Astrocyte (in vitro differentiated cells and primary cell): ENCODE data around the gene ARID5B. TPM values are rescaled to one million over a fixed set of nuclear protein-coding genes. Genes with fewer than 3 reads are reported as not detected.
A peak's percentile ranks its signal among the peaks of the same experiment; 100 is the strongest.

ENCODE experiments used
- DNase-seq: peaks from one replicate; pipeline ENCODE4 v3.0.0-alpha.2; 2010; ENCODE audit warnings: low read depth
- FAIRE-seq: peaks from 2 replicates; lab custom pipeline; 2011; peaks lifted over from hg19 to GRCh38; lab: Jason Lieb, UNC
- H2AFZ ChIP-seq: 2 replicates; pipeline ENCODE4 v1.6.0; 2012; ENCODE audit warnings: low read depth, low read length, inconsistent platforms
- H3K27ac ChIP-seq: 2 replicates; pipeline ENCODE4 v1.5.1; 2011; ENCODE audit warnings: low read depth, low read length, inconsistent platforms
- H3K27me3 ChIP-seq: 2 replicates; pipeline ENCODE4 v1.6.0; 2011; ENCODE audit warnings: low read length, inconsistent platforms; ENCODE audit not compliant: insufficient read depth
- H3K36me3 ChIP-seq: 2 replicates; pipeline ENCODE4 v1.5.1; 2011; ENCODE audit warnings: low read length, inconsistent platforms; ENCODE audit not compliant: insufficient read depth
- H3K4me1 ChIP-seq: 2 replicates; pipeline ENCODE4 v1.5.1; 2011; ENCODE audit warnings: low read length, inconsistent platforms; ENCODE audit not compliant: insufficient read depth
- H3K4me2 ChIP-seq: 2 replicates; pipeline ENCODE4 v1.6.0; 2012; ENCODE audit warnings: low read length, inconsistent platforms
- H3K4me3 ChIP-seq: 2 replicates; pipeline ENCODE4 v1.5.1; 2011; ENCODE audit warnings: low read depth, mild to moderate bottlenecking, low read length, inconsistent platforms; ENCODE audit not compliant: insufficient read depth
- H3K79me2 ChIP-seq: 2 replicates; pipeline ENCODE4 v1.6.0; 2012; ENCODE audit warnings: mild to moderate bottlenecking, low read length, inconsistent platforms; ENCODE audit not compliant: insufficient read depth
- H3K9ac ChIP-seq: 2 replicates; pipeline ENCODE4 v1.6.0; 2012; ENCODE audit warnings: mild to moderate bottlenecking, low read length, inconsistent platforms
- H3K9me3 ChIP-seq: 2 replicates; pipeline ENCODE4 v1.5.1; 2012; ENCODE audit warnings: low read depth, mild to moderate bottlenecking, low read length, inconsistent platforms; ENCODE audit not compliant: insufficient read depth
- H4K20me1 ChIP-seq: 2 replicates; pipeline ENCODE4 v1.6.0; 2012; ENCODE audit warnings: low read length, inconsistent platforms; ENCODE audit not compliant: insufficient read depth
- H3K27ac Mint-ChIP-seq: one replicate; pipeline ENCODE4 v1.8.0; 2021; ENCODE audit warnings: mild to moderate bottlenecking, mixed read lengths; ENCODE audit not compliant: unreplicated experiment
- H3K27me3 Mint-ChIP-seq: one replicate; pipeline ENCODE4 v1.8.0; 2021; ENCODE audit warnings: low read depth, mixed read lengths; ENCODE audit not compliant: unreplicated experiment
- H3K36me3 Mint-ChIP-seq: one replicate; pipeline ENCODE4 v1.8.0; 2021; ENCODE audit warnings: low read depth, mixed read lengths; ENCODE audit not compliant: unreplicated experiment
- H3K4me1 Mint-ChIP-seq: one replicate; pipeline ENCODE4 v1.8.0; 2021; ENCODE audit warnings: low read depth, mixed read lengths; ENCODE audit not compliant: unreplicated experiment
- H3K4me3 Mint-ChIP-seq: one replicate; pipeline ENCODE4 v1.8.0; 2021; ENCODE audit warnings: mild to moderate bottlenecking, moderate library complexity, mixed read lengths; ENCODE audit not compliant: unreplicated experiment
- H3K9me3 Mint-ChIP-seq: one replicate; pipeline ENCODE4 v1.8.0; 2021; ENCODE audit warnings: mild to moderate bottlenecking, mixed read lengths; ENCODE audit not compliant: unreplicated experiment
- CTCF ChIP-seq: IDR thresholded peaks from 2 replicates; pipeline ENCODE4 v1.5.1; 2011; ENCODE audit warnings: low read depth, mild to moderate bottlenecking, inconsistent platforms, low read length, moderate library complexity; ENCODE audit not compliant: insufficient read depth
- EZH2 ChIP-seq: IDR thresholded peaks from 2 replicates; pipeline ENCODE4 v1.6.1; 2012; ENCODE audit warnings: mild to moderate bottlenecking, low read length, inconsistent platforms; ENCODE audit not compliant: insufficient read depth
- total RNA-seq: library from RNA; stranded (reverse); gene quantifications from 2 replicates; pipeline ENCODE4 v1.2.1, GENCODE V29; 2021

Gene ARID5B
- total RNA-seq, 1 donor from 2014 or later, result 66.0 TPM

GRCh38 chr10:61964059-61964709, 62.7 kb downstream of the ARID5B start:
- Mint-ChIP-seq H3K4me3 (no peak overlapping the region), H3K36me3 (no peaks in the 10 kb centered on the region), H3K27ac (no peak overlapping the region), H3K27me3 (no peaks in the 10 kb centered on the region), H3K4me1 (peaks cover 8% of the 10 kb centered on the region), H3K9me3 (no peaks in the 10 kb centered on the region)
- Histone ChIP-seq H4K20me1 (peaks cover 16% of the 10 kb centered on the region), H3K4me2 (peak overlapping the region; percentile 33), H3K9ac (no peak overlapping the region), H3K4me1 (peaks cover 7% of the 10 kb centered on the region), H3K79me2 (peaks cover 19% of the 10 kb centered on the region), H3K27me3 (no peaks in the 10 kb centered on the region), H3K27ac (no peak overlapping the region), H3K36me3 (peaks cover 4% of the 10 kb centered on the region), H3K4me3 (no peak overlapping the region), H3K9me3 (no peaks in the 10 kb centered on the region), H2AFZ (no peak overlapping the region)
- no peak for TF ChIP-seq EZH2
- TF ChIP-seq CTCF, result no peak
- DNase-seq, result no peak
- no peak for FAIRE-seq

- TF ChIP-seq CTCF (no peak), EZH2 (no peak)
- H3K27me3 ChIP-seq, result no peaks in the 10 kb centered on the region
- H3K27ac ChIP-seq, result no peak overlapping the region
- FAIRE-seq (no peak), DNase-seq (no peak)
- H3K36me3 ChIP-seq, result peaks cover 4% of the 10 kb centered on the region
- H3K36me3 Mint-ChIP-seq, result no peaks in the 10 kb centered on the region
- H3K4me1 ChIP-seq, result peaks cover 9% of the 10 kb centered on the region
- H4K20me1 ChIP-seq, result peaks cover 14% of the 10 kb centered on the region
- H3K4me3 ChIP-seq, result no peak overlapping the region
- no peaks in the 10 kb centered on the region for H3K27me3 Mint-ChIP-seq
- H3K79me2 ChIP-seq, result peaks cover 26% of the 10 kb centered on the region
- no peak overlapping the region for H2AFZ ChIP-seq
- H3K9ac ChIP-seq, result no peak overlapping the region
- H3K27ac Mint-ChIP-seq, result no peak overlapping the region
- H3K9me3 Mint-ChIP-seq, result no peaks in the 10 kb centered on the region
- no peak overlapping the region for H3K4me3 Mint-ChIP-seq
- no peaks in the 10 kb centered on the region for H3K9me3 ChIP-seq
- no peak overlapping the region for H3K4me2 ChIP-seq
- H3K4me1 Mint-ChIP-seq, result peaks cover 8% of the 10 kb centered on the region
Observed at GRCh38 chr10:61964949-61965702, 63.6 kb downstream of the ARID5B start.
